Endothelial cell of hepatic sinusoid (primary cell): ENCODE results near the gene SPAG5.

Source experiments
- in situ Hi-C: cut with HindIII; loops from 2 replicates; pipeline ENCODE4 v1.10.0; 2017; ENCODE audit warnings: low sequenced_read_pairs

SPAG5 gene, protein sequence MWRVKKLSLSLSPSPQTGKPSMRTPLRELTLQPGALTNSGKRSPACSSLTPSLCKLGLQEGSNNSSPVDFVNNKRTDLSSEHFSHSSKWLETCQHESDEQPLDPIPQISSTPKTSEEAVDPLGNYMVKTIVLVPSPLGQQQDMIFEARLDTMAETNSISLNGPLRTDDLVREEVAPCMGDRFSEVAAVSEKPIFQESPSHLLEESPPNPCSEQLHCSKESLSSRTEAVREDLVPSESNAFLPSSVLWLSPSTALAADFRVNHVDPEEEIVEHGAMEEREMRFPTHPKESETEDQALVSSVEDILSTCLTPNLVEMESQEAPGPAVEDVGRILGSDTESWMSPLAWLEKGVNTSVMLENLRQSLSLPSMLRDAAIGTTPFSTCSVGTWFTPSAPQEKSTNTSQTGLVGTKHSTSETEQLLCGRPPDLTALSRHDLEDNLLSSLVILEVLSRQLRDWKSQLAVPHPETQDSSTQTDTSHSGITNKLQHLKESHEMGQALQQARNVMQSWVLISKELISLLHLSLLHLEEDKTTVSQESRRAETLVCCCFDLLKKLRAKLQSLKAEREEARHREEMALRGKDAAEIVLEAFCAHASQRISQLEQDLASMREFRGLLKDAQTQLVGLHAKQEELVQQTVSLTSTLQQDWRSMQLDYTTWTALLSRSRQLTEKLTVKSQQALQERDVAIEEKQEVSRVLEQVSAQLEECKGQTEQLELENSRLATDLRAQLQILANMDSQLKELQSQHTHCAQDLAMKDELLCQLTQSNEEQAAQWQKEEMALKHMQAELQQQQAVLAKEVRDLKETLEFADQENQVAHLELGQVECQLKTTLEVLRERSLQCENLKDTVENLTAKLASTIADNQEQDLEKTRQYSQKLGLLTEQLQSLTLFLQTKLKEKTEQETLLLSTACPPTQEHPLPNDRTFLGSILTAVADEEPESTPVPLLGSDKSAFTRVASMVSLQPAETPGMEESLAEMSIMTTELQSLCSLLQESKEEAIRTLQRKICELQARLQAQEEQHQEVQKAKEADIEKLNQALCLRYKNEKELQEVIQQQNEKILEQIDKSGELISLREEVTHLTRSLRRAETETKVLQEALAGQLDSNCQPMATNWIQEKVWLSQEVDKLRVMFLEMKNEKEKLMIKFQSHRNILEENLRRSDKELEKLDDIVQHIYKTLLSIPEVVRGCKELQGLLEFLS

DNA sequence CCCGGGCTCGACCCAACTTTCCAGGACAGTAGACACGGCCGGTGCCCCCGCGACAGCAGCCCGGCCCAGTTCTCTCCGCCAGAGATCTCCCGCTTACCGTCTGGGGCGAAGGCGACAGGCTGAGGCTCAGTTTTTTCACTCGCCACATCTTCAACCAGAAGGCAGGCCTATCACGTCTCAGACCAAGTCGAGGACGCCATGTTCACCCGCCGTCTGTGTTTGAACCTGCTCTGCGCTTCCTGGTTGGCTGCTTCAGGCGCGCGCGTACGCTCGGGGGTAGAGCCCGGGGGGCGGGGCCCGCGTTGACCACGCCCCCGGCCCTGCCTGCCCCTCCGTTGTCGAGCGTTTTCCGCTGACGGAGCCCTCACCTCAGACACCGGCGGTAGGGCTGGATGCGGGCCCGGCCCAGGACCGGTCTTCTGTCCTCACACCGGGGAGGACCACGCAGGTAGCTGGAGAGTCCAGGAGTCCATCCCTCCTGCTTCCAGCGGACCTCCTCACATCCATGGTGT is at the start of gene SPAG5:
TSS of gene SPAG5 (minus strand) at position 227 of the 512 bp plus-strand sequence. CDS start at position 148, 79 bp downstream.
- in situ Hi-C loops: no loop called here

DNA sequence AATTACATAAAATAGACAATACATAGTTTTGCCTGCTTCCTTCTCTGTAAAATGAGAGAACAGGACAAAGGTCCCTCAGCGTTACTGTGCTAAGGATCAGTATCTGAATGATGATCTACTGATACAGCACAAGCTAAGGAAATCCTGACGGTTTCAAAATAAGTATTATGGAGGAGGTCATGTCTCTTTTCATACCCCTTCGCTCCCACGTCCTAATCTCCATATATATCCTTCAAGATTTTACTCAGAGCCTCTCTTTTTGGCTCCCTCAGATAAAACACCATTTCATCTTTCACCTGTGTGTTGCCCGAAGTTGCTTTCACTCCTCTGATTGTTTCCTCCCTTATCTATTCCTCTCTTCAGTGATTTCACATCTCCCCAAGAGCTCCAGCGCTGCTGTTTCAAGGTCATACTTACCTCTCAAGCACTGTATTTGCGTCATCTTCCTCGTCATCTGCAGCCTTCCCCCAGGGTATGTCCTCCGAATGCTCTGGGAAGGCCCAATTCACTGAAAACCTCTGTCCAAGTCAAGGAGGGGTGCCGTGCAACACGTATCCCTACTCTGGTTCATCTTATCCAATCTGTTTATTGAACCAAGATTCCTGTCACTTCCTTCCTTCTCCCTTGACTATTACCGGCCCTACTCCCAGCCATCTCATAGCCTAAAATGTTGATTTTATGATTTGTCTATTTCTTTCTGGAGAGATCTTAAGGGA is 47.4 kb upstream of the SPAG5 start:
- in situ Hi-C loops: no loop called here

DNA sequence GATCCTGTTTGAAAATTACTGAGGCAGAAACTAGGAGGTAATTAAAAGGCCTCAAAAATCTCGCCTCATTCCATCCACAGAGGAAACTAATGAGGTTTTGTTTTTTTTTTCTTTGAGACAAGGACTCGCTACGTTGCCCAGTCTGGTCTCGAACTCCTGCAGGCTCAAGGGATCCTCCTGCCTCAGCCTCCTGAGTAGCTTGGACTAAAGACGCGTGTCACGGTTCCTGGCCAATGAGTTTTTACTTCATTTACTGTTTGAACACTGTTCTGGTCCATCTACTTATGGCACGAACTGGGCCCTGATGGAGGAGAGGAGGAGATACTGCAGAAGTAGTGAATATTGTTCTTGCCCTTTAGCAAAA is 46.7 kb upstream of the SPAG5 start:
- in situ Hi-C loops: no loop called here

DNA sequence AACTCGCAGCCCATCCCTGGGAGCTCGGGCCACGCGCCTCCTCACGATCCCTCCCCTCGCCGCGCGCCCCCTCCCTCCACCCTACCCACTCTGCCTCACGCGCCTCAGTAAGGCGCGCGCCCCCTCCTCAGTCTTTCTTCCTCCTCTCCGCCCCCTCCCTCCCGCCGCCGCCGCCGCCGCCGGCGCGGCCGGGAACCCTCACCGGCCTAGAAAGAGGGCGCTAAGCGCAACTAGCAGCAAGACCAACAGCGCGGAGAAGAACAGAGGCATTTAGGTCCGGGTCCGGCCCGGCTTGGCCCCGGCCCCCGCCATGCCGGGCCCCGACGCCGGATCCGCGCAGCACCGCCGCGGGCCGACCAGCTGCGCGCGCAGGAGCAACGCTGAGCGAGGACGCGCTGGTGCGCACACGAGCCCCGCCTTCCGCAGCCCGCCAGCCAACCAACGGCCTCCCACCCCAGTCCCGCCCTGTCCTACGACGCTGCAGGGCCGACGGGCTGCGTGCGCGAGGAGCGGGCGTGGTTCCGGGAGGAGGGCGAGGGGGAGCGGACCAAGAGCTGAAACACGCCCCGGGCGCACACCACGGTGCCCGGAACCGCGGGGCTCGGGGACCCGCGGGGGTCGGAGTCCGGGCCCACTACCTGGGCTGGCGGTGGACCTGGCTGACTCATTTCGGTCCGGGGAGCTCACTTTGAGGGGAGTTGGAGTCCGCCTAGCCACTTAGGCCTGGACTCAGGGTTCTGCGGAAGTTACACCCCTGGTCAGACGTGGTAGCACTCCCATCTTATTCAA is 46.2 kb upstream of the SPAG5 start, which contains the start of gene BLTP2:
TSS of gene BLTP2 (minus strand) at position 372 of the 789 bp plus-strand sequence. CDS start at position 270, 102 bp downstream.
- in situ Hi-C loops: no loop called here

DNA sequence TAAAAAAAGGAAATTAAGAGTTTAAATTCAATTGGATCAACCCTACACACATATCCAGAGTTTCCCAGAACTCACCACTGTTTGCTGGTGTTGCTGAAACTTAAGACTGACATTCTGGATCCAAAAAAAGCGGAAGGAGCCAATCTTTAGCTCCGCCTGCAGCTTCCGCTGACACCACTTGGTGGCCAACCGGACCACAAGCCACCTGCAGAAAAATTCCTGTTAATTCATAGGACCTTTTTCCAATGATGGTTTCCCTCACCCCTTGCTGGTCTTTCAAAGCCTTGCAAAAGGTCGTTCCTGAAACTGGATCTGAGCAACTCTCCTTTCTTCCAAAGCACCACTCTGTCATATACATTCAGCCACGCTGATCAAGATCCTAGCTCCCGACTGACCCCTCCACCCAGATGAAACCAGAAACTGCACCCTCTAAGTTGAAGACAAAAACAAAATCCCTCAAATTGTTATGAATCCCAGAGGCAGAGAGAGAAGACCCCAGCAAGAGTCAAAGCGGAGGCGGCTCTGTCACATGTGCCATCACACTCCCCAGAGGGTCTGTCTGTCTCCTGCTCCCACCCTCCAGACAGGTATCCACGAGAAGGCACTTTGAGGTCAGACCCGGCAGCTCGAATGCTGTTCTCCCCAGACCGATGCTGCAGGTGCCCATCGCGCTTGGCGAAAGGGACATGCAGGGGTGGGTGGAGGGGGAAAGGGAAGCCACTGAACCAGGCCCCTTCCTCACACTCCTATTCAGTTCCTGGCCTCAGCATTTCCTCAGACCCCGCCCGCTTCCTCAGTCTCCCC is 45.4 kb upstream of the SPAG5 start:
- in situ Hi-C loops: no loop called here

DNA sequence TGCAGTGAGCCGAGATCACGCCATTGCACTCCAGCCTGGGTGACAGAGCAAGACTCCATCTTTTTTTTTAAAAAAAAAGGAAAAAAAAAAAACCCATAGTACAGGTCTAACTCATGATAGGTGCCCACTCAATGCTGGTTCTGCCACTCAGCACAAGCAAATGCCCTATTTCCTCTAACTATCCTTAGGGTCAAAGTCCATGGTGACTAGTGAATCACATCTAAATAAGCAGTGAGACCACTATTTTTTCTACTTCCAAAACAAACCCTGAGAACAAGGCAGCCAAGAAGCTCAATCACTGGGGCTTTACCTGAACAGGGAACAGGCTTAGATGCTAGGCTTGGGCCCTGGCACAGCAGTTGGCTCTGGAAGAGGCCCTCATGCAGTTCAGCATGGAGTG is 42.8 kb upstream of the SPAG5 start:
- in situ Hi-C loops: no loop called here

DNA sequence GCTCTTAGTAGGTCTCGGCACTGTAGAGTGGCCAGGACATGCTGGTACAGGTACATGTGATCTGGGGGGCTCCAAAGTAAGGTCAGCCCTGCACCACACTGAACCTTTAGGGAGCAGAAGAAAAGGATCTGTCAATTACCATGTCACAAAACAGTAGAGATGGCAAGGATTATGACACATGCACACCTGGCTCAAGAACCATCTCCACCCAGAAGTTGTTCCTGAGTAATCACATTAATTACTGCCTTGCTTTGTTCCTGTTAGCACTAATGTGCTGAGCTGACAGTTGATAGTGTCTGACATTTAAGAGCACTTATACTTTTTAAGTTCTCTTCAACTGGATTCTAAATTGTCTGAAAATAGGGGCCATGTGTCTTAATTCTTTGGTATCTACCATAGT is 36.7 kb upstream of the SPAG5 start:
- in situ Hi-C loops: no loop called here

DNA sequence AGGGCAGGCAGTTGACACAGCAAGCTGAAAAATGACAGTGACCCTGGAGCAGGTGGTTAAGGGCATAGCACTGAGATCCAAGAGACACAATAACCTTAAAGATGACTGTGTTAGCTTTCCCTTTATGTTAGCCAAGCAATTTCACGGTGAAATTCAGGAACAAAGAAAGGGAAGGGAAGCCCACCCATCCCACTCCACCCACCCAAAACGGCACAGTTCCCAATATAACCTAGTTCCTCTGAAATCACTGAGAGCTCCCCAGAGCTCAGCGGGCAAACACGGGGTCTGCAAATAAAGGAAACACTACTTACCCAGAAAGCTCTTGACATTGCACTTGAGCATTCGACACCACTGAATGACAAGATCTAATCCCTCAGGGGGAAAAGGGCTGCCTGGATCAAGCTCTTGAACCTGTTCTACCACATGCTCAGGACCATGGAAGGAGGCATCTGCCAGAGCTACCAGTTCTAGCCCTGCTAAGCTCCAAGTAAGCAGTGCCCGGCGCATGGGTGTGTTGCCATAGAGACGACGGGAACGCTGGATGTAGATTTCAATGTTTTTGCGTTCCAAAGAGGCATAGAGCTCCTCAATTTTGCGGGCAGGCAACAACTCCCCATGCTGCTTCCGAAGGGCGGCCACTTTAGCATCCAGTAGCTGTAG is 35.5 kb upstream of the SPAG5 start:
- in situ Hi-C loops: no loop called here

DNA sequence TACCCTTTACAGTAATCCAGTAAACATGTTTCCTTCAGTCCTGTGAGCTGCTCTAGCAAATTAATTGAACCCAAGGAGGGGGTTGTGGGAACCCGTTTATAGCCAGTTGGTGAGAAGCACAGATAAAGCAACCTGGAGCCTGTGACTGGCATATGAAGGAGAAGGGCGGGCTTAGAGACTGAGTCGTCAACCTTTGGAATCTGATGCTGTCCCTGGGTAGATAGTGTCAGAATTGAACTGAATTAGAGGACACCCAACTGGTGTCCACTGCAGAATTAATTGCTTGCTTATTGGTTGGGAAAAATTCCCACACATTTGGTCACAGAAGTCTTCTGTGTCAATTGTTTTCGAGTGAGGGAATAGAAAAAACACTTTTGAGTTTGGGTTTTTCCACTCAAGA is 28.0 kb upstream of the SPAG5 start:
- in situ Hi-C loops: loop anchor here (5.0 kb wide), 1 partner anchor 45 kb away; no protein-coding TSS in a partner anchor

DNA sequence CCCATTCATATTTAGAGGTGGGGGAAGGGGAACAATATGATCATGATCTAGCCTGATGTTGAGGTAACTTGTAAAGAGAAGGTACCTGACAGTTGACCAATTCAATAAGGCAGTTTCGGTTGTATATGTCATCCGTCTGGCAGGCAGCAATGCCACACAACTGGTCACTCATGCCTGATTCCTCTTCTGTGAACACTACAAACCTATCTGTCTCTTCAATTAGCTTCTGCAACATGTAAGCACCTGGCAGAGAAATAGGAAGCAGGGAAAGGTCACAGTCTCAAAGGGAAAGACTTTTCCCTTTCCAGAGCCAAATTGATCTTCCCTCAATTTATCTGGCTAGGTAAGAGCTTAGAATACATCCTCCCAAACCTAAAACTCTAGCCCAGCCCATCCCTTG is 25.3 kb upstream of the SPAG5 start:
- in situ Hi-C loops: no loop called here

DNA sequence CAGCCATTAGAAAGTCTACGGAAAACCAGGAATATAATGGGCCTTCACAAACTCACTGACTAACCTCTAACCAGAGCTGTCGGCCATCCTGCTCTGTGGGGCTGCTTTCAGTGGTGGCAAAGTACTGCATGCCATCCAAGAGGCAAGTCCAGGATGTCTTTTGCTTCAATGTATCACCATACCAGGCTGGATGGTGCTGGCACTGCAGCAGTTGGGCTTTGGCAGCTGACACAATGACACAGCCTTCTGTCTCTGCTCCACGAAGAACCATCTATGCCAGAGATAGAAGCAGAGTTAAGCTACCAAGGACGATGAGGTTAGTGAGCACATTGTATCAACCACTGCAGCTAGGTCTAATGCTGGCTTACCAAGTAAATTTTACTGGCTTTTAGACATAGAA is 24.9 kb upstream of the SPAG5 start:
- in situ Hi-C loops: no loop called here

DNA sequence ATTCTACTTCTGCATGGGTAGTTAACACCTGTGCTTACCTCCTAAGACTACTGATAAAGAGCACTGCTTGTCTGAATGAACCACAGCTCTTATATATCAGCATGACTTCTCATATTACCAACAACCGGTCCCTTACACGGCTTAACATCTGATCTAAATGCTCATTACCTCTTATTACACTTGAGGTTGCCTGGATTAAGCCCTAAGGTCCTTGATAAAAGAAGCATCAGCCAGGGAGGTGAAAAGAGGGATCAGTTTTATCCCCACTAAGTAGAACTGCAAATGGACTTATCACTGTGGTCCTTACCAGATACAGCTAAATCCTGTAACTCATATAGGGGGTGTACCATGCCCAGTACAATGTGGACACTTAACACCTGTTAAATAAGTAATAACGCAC is 23.4 kb upstream of the SPAG5 start:
- in situ Hi-C loops: no loop called here

DNA sequence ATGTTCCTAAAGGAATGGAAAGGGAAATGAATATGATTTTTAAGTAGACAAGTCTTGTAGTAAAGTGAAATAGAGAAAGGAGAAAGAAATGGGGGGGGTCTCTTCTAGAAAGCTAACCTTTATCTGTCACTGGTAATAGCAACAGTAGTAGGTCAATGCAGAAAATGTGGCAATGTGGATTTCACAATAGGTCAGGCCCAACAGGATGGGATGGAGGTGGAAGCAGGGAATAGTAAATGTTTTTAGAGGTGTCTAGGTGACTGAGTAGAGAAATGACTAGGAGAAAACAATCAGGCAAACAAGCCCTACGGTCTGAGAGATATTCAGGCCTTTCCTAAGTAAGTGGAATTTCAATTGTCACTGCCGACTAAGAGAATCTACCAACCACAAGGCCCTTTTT is 21.2 kb upstream of the SPAG5 start:
- in situ Hi-C loops: no loop called here

DNA sequence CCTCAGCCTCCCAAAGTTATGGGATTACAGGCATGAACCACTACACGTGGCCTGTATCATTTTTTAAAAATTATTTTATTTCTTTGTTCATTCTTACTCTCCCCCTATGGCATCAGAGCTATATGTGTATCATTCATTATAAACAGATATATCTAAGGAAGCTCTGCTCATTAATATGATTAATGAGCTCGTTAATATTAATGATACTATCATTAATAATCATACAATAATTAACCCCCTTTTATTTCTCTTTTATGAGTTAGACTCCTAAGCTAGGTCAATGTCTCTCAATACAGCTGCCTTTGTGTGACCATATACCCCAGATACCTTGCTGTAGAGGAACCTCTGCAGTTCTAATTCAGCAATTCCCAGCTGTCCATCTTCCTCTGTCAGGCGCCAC is 19.6 kb upstream of the SPAG5 start:
- in situ Hi-C loops: no loop called here

DNA sequence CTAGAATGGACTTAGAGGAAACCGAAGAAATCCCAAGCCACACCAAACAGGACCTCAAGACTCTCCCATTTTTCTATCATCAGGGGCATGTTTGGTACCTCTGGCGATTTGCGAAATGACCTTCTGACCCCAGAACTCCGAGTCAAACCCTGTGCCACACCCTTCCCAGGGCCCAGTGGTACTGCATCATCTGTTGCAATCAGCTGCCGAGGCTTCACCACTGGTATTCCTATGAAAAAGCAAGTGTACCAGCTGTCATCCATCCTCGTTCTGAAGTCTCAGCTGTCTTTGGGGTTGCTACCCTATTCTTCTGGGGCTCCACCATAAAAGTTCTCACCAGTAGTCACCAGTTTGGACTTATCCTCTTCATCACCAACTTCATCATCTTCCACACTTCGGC is 17.5 kb upstream of the SPAG5 start:
- in situ Hi-C loops: no loop called here

DNA sequence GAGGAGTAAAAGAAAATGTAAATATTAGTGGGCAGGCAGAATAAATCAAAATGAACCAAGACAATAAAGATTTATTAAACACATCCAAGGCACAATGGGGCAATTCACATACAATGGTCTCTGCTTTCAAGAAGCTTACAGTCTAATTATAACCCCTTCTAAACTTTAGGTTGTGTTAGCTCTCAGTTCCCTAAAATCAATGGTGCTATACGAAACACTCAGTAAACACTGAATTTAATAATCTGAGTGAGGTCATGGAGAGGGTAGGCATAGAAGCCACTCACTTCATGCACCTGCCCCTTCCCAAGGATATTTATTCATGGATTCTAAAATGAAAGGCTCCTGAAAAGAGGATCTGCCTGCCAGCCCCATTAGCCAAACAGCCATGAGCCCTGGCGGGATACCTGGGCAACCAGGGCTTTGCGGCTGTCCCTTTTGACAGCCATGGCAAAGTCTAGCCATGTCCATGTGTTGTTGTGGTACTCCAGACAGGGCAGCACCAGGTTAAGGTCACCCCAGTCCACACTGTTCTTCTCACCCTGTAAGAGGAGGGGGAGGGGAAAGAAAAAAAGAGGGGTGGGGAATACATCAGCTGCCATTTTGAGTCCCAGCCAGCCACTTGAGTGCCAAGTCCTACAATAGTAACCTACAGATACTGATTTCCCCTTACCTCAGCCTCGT is 16.6 kb upstream of the SPAG5 start:
- in situ Hi-C loops: no loop called here

DNA sequence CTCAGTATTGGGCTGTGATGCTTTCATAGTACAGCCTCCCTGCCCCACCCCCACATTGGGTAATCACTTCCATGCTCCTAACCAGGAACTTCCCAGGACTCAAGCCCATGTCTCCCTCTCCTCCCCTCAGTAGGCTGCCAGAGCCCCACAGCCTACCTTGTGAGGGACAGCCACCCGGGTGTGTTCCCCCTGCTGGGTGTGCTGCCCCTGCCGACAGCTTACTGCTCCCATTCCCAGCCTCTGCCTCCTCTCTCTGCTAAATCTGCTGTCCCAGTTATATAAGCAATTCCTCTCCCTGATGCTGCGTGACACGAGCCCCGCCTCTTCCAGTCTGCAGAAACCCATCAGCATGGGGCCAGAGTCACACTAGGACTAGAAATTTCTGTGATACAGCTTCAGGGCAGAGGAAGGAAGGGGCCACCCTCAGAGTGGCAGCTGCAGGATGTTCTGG is 15.1 kb upstream of the SPAG5 start, which contains the start of gene RSKR:
TSS of gene RSKR (minus strand) at position 255 of the 451 bp plus-strand sequence. CDS start at position 231, 24 bp downstream.
- in situ Hi-C loops: no loop called here
